ENCODE results near the gene DOP1A. TPM values are rescaled to one million over a fixed set of nuclear protein-coding genes. Genes with fewer than 3 reads are reported as not detected.

The DOP1A gene
- total and polyA plus RNA-seq, 4 donors, result 3.5 to 32.0 (median 9.6) TPM

DNA sequence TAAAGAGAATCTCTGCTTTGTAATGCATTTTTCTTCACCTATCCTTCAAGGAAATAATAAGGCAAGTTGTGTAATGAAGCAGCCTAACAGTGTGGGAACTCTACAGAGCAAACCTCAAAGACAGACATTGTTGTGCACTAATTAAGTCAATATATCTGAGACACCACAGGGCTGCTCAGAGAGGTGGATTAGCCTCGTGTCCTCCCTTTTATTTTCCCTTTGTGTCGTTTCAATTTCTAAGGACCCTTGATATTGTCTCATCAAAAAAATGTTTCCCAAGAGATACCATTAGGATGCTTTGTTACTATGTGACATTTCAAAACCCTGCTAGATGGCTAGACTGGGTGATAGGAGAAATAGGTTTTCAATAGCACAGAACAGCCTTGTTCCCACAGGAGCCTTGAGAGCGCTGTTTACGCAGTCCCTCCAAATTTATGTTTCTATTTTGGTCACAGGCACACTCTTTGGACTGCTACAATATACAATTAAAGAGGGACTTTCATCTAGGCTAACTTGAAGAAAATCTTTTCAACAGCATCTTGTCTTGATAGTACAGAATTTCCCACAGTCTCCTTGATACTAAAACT, 24.9 kb upstream of the DOP1A start:
- H3K4me3 ChIP-seq (ENCODE audit: low read depth in 1 of 3, low read length in 3 of 3), result no peak overlapping the region
- no peak for TF ChIP-seq GABPA (IDR thresholded peaks at IDR 0.05 in 1 of 2, conservative IDR thresholded peaks at IDR 0.05 in 1 of 2)
- TF ChIP-seq, protein P1, sequence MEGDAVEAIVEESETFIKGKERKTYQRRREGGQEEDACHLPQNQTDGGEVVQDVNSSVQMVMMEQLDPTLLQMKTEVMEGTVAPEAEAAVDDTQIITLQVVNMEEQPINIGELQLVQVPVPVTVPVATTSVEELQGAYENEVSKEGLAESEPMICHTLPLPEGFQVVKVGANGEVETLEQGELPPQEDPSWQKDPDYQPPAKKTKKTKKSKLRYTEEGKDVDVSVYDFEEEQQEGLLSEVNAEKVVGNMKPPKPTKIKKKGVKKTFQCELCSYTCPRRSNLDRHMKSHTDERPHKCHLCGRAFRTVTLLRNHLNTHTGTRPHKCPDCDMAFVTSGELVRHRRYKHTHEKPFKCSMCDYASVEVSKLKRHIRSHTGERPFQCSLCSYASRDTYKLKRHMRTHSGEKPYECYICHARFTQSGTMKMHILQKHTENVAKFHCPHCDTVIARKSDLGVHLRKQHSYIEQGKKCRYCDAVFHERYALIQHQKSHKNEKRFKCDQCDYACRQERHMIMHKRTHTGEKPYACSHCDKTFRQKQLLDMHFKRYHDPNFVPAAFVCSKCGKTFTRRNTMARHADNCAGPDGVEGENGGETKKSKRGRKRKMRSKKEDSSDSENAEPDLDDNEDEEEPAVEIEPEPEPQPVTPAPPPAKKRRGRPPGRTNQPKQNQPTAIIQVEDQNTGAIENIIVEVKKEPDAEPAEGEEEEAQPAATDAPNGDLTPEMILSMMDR (IDR thresholded peaks at IDR 0.05; ENCODE audit: low read depth, low read length, missing input control), result no peak
- TF ChIP-seq, protein P2, sequence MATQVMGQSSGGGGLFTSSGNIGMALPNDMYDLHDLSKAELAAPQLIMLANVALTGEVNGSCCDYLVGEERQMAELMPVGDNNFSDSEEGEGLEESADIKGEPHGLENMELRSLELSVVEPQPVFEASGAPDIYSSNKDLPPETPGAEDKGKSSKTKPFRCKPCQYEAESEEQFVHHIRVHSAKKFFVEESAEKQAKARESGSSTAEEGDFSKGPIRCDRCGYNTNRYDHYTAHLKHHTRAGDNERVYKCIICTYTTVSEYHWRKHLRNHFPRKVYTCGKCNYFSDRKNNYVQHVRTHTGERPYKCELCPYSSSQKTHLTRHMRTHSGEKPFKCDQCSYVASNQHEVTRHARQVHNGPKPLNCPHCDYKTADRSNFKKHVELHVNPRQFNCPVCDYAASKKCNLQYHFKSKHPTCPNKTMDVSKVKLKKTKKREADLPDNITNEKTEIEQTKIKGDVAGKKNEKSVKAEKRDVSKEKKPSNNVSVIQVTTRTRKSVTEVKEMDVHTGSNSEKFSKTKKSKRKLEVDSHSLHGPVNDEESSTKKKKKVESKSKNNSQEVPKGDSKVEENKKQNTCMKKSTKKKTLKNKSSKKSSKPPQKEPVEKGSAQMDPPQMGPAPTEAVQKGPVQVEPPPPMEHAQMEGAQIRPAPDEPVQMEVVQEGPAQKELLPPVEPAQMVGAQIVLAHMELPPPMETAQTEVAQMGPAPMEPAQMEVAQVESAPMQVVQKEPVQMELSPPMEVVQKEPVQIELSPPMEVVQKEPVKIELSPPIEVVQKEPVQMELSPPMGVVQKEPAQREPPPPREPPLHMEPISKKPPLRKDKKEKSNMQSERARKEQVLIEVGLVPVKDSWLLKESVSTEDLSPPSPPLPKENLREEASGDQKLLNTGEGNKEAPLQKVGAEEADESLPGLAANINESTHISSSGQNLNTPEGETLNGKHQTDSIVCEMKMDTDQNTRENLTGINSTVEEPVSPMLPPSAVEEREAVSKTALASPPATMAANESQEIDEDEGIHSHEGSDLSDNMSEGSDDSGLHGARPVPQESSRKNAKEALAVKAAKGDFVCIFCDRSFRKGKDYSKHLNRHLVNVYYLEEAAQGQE (IDR thresholded peaks at IDR 0.05), result no peak
- TF ChIP-seq EGR1 (IDR thresholded peaks at IDR 0.05; ENCODE audit: low read depth in 2 of 2), result no peak
- no peak for TF ChIP-seq HNF4A (conservative IDR thresholded peaks at IDR 0.05)
- TF ChIP-seq NR2F2 (IDR thresholded peaks at IDR 0.05), result no peak
- no peak for TF ChIP-seq FOXA2 (IDR thresholded peaks at IDR 0.05)
- no peak for TF ChIP-seq HNF4G (IDR thresholded peaks at IDR 0.05)
- TF ChIP-seq, protein P3, sequence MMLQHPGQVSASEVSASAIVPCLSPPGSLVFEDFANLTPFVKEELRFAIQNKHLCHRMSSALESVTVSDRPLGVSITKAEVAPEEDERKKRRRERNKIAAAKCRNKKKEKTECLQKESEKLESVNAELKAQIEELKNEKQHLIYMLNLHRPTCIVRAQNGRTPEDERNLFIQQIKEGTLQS (IDR thresholded peaks at IDR 0.05), result no peak
- no peak for TF ChIP-seq JUND (IDR thresholded peaks at IDR 0.05)
- TF ChIP-seq SP1 (IDR thresholded peaks at IDR 0.05), result no peak
- no peak for TF ChIP-seq RAD21 (IDR thresholded peaks at IDR 0.05)
- no peak for TF ChIP-seq RXRA (IDR thresholded peaks at IDR 0.05)
- TF ChIP-seq FOXA1 (IDR thresholded peaks at IDR 0.05), result no peak
- TF ChIP-seq, protein P4, sequence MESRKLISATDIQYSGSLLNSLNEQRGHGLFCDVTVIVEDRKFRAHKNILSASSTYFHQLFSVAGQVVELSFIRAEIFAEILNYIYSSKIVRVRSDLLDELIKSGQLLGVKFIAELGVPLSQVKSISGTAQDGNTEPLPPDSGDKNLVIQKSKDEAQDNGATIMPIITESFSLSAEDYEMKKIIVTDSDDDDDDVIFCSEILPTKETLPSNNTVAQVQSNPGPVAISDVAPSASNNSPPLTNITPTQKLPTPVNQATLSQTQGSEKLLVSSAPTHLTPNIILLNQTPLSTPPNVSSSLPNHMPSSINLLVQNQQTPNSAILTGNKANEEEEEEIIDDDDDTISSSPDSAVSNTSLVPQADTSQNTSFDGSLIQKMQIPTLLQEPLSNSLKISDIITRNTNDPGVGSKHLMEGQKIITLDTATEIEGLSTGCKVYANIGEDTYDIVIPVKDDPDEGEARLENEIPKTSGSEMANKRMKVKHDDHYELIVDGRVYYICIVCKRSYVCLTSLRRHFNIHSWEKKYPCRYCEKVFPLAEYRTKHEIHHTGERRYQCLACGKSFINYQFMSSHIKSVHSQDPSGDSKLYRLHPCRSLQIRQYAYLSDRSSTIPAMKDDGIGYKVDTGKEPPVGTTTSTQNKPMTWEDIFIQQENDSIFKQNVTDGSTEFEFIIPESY (IDR thresholded peaks at IDR 0.05), result no peak
- TF ChIP-seq YY1 (IDR thresholded peaks at IDR 0.05), result no peak
- H3K9me3 ChIP-seq (ENCODE audit: control insufficient read depth in 4 of 4, low read length in 3 of 4), result no peaks in the 10 kb centered on the region
- no peaks in the 10 kb centered on the region for H3K4me1 ChIP-seq (ENCODE audit: control insufficient read depth in 4 of 4, insufficient read depth in 4 of 4, low read length in 3 of 4)
- WGBS, result 87% methylated on average over 4 of the region's 4 CpGs
- DNase-seq (ENCODE audit: low spot score), result no peak
- no peak overlapping the region for H3K27ac ChIP-seq (ENCODE audit: low read depth in 1 of 2, low read length in 2 of 2)
- H3K27me3 ChIP-seq (ENCODE audit: control insufficient read depth in 4 of 4, insufficient read depth in 4 of 4, low read length in 3 of 4), result no peaks in the 10 kb centered on the region
- H3K36me3 ChIP-seq (ENCODE audit: control insufficient read depth in 4 of 4, insufficient read depth in 3 of 4, low read depth in 1 of 4, low read length in 3 of 4), result no peaks in the 10 kb centered on the region
- H3K9ac ChIP-seq (ENCODE audit: low read depth in 1 of 2, low read length in 2 of 2), result no peak overlapping the region
